Measurements from ENCODE around the gene ITPR1.

Gene ITPR1

GRCh38 chr3:4643904-4644547, 150.9 kb downstream of the ITPR1 start:
- no peaks in the 10 kb centered on the region for H3K79me2 ChIP-seq (ENCODE audit: insufficient read depth, low read length)
- no peaks in the 10 kb centered on the region for H4K20me1 ChIP-seq (ENCODE audit: insufficient read depth, low read length, poor library complexity, severe bottlenecking)
- no peaks in the 10 kb centered on the region for H3F3A ChIP-seq (ENCODE audit: low read depth)
- no peaks in the 10 kb centered on the region for H3K9me2 ChIP-seq (replicated peaks; ENCODE audit: low read depth, low read length)
- H3K36me3 ChIP-seq (ENCODE audit: insufficient read depth, low read length): peaks cover 81% of the 10 kb centered on the region
- H3K4me2 ChIP-seq (ENCODE audit: low read depth, low read length, poor library complexity, severe bottlenecking): no peak overlapping the region
- H3K9me3 ChIP-seq (ENCODE audit: insufficient read depth, low read depth, low read length): no peaks in the 10 kb centered on the region
- H2AFZ ChIP-seq (ENCODE audit: low read length): no peak overlapping the region
- TF ChIP-seq CTCF (conservative IDR thresholded peaks at IDR 0.05; ENCODE audit: low read length) (no peak), EZH2phosphoT487 (IDR thresholded peaks at IDR 0.05; ENCODE audit: borderline replicate concordance) (no peak)
- H3K9ac ChIP-seq (ENCODE audit: low read depth, low read length, poor library complexity, severe bottlenecking): no peak overlapping the region
- H3K27me3 ChIP-seq (ENCODE audit: insufficient read depth, low read length, poor library complexity, severe bottlenecking): no peaks in the 10 kb centered on the region
- H3K4me1 ChIP-seq (ENCODE audit: insufficient read depth, low read length, poor library complexity, severe bottlenecking): no peaks in the 10 kb centered on the region
- H3K4me3 ChIP-seq (ENCODE audit: low read length, poor library complexity, severe bottlenecking): no peak overlapping the region

DNA sequence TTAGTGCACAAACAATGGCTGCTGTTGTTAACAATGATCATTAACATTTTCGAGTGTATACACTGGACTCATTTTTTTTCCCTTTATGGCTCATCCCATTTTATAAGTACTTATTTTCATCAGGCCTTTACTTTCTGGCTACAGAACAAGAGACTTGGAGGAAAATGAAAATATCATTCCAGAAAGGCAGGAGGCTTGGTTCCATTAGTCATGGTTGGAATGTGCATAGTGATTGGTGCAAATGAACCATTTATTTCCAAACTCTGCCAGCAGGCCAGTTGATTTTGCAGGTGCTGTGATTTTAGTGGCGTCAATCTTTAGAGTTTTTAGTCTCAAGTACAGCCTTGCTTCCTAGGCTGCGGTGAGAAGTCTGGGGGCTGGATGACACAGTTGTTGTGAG, 151.8 kb downstream of the ITPR1 start:
- Histone ChIP-seq H3K4me3 (ENCODE audit: low read length, poor library complexity, severe bottlenecking) (no peak overlapping the region), H3K36me3 (ENCODE audit: insufficient read depth, low read length) (peaks cover 79% of the 10 kb centered on the region), H3K9ac (ENCODE audit: low read depth, low read length, poor library complexity, severe bottlenecking) (no peak overlapping the region), H3K27me3 (ENCODE audit: insufficient read depth, low read length, poor library complexity, severe bottlenecking) (no peaks in the 10 kb centered on the region), H2AFZ (ENCODE audit: low read length) (no peak overlapping the region), H3F3A (ENCODE audit: low read depth) (no peaks in the 10 kb centered on the region), H3K9me2 (replicated peaks; ENCODE audit: low read depth, low read length) (no peaks in the 10 kb centered on the region), H3K4me2 (ENCODE audit: low read depth, low read length, poor library complexity, severe bottlenecking) (no peak overlapping the region), H3K4me1 (ENCODE audit: insufficient read depth, low read length, poor library complexity, severe bottlenecking) (no peaks in the 10 kb centered on the region), H4K20me1 (ENCODE audit: insufficient read depth, low read length, poor library complexity, severe bottlenecking) (no peaks in the 10 kb centered on the region), H3K79me2 (ENCODE audit: insufficient read depth, low read length) (no peaks in the 10 kb centered on the region), H3K9me3 (ENCODE audit: insufficient read depth, low read depth, low read length) (no peaks in the 10 kb centered on the region)
- TF ChIP-seq EZH2phosphoT487 (IDR thresholded peaks at IDR 0.05; ENCODE audit: borderline replicate concordance) (no peak), CTCF (conservative IDR thresholded peaks at IDR 0.05; ENCODE audit: low read length) (no peak)

- Histone ChIP-seq H3K4me2 (ENCODE audit: low read depth, low read length, poor library complexity, severe bottlenecking) (no peak overlapping the region), H3K4me1 (ENCODE audit: insufficient read depth, low read length, poor library complexity, severe bottlenecking) (no peaks in the 10 kb centered on the region), H3K79me2 (ENCODE audit: insufficient read depth, low read length) (no peaks in the 10 kb centered on the region), H3F3A (ENCODE audit: low read depth) (no peaks in the 10 kb centered on the region), H3K4me3 (ENCODE audit: low read length, poor library complexity, severe bottlenecking) (no peak overlapping the region), H3K36me3 (ENCODE audit: insufficient read depth, low read length) (peaks cover 77% of the 10 kb centered on the region), H3K9me2 (replicated peaks; ENCODE audit: low read depth, low read length) (no peaks in the 10 kb centered on the region), H4K20me1 (ENCODE audit: insufficient read depth, low read length, poor library complexity, severe bottlenecking) (no peaks in the 10 kb centered on the region), H3K9ac (ENCODE audit: low read depth, low read length, poor library complexity, severe bottlenecking) (no peak overlapping the region), H3K27me3 (ENCODE audit: insufficient read depth, low read length, poor library complexity, severe bottlenecking) (no peaks in the 10 kb centered on the region), H2AFZ (ENCODE audit: low read length) (no peak overlapping the region), H3K9me3 (ENCODE audit: insufficient read depth, low read depth, low read length) (no peaks in the 10 kb centered on the region)
- TF ChIP-seq CTCF (conservative IDR thresholded peaks at IDR 0.05; ENCODE audit: low read length) (no peak), EZH2phosphoT487 (IDR thresholded peaks at IDR 0.05; ENCODE audit: borderline replicate concordance) (no peak)
These were observed 152.3 kb downstream of the ITPR1 start for GRCh38 chr3:4645468-4645867.

All from Loucy (cell line).